ENCODE data around the gene PALLD.
"Not testable (repeated sequence)": the region's sequence is repeated elsewhere in the genome, so short reads cannot be mapped to it uniquely, and the experiment has no call there.

The PALLD gene

GRCh38 chr4:168773388-168774195, 276.7 kb downstream of the PALLD start:
- no peak for DNase-seq

- DNase-seq = no peak
These were observed 279.5 kb downstream of the PALLD start for GRCh38 chr4:168776382-168776781.

- DNase-seq = no peak
These were observed 280.6 kb downstream of the PALLD start for GRCh38 chr4:168777277-168777965.

GRCh38 chr4:168781341-168781740, 284.5 kb downstream of the PALLD start:
- no peak for DNase-seq

GRCh38 chr4:168781926-168782325, 285.1 kb downstream of the PALLD start:
- DNase-seq = no peak

GRCh38 chr4:168782439-168782838, 285.6 kb downstream of the PALLD start:
- no peak for DNase-seq

- no peak for DNase-seq
These were observed 288.1 kb downstream of the PALLD start for GRCh38 chr4:168784786-168785461.

- no peak for DNase-seq
These were observed 290.5 kb downstream of the PALLD start for GRCh38 chr4:168787334-168787733.

- DNase-seq = no peak
These were observed 291.1 kb downstream of the PALLD start for GRCh38 chr4:168787801-168788595.

GRCh38 chr4:168790898-168791297, 294.0 kb downstream of the PALLD start:
- no peak for DNase-seq

GRCh38 chr4:168791376-168791775, 294.5 kb downstream of the PALLD start:
- DNase-seq = no peak

- no peak for DNase-seq
These were observed 296.7 kb downstream of the PALLD start for GRCh38 chr4:168793542-168793941.

GRCh38 chr4:168794092-168794707, 297.3 kb downstream of the PALLD start:
- DNase-seq = no peak

- DNase-seq = no peak
These were observed 298.0 kb downstream of the PALLD start for GRCh38 chr4:168794881-168795280.

- no peak for DNase-seq
These were observed 298.5 kb downstream of the PALLD start for GRCh38 chr4:168795346-168795745.

- no peak for DNase-seq
These were observed 299.7 kb downstream of the PALLD start for GRCh38 chr4:168796362-168797106.

GRCh38 chr4:168797194-168797593, 300.3 kb downstream of the PALLD start:
- no peak for DNase-seq

GRCh38 chr4:168797738-168798375, 301.0 kb downstream of the PALLD start:
- DNase-seq = no peak

GRCh38 chr4:168800926-168801325, 304.1 kb downstream of the PALLD start:
- DNase-seq = no peak

GRCh38 chr4:168802222-168802621, 305.4 kb downstream of the PALLD start:
- DNase-seq = no peak

GRCh38 chr4:168803052-168803451, 306.2 kb downstream of the PALLD start:
- DNase-seq = not testable (repeated sequence)

Data from NCI-H1417 treated with DMSO at 0.1 percent for 48 hours (cell line).